DMS79 (cell line): ENCODE measurements around the gene DUT.
A peak's percentile ranks its signal among the peaks of the same experiment; 100 is the strongest.
"Not testable (repeated sequence)": the region's sequence is repeated elsewhere in the genome, so short reads cannot be mapped to it uniquely, and the experiment has no call there.

Source experiments
- DNase-seq: peaks from one replicate; lab custom pipeline; 2025; lab: John Stamatoyannopoulos, UW

DUT gene

DNA sequence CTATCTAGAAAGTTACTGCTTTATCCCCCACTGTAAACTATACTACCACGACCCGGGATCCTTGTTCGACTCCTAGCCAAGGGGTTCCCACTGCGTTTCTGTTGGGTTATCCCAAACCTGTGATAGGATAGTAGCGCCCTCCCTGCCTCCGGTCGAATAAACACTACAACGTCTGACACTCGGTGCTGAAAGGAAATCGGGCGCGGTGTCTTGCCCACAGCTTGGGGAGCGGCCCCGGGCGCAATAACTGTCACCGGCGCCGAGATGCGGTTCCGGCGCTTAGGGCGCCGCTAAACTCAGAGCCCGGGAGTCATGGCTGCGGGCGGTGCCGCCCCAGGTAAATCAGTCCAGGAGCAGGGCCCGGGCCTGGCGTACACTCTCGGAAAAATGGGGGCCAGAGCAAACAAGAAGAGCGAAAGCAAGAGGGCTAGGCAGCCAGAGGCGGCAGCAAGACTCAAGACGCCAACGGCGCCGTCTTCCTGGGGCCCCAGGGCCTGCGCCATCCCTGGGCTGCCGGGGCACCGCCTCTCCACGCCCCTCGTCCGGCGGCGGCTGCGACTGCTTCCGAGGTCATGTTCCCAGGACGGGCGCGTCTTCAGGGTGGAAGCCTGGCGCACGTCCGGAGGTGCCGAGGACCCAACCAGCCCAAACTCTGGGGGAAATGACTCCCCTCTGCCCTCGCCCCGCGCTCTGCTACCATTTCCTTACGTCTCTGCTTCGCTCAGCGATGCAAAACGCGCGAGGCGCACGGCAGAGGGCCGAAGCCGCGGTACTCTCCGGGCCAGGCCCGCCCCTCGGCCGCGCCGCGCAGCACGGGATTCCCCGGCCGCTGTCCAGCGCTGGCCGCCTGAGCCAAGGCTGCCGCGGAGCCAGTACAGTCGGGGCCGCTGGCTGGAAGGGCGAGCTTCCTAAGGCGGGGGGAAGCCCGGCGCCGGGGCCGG, at the start of gene DUT:
Gene DUT, plus strand, starts transcription at position 575 of the 941 bp plus-strand sequence. Its CDS starts 87 bp downstream, at position 662.
- peak; percentile 23 for DNase-seq

GRCh38 chr15:48281674-48282073, 49.6 kb upstream of the DUT start:
- DNase-seq, result no peak

DNA sequence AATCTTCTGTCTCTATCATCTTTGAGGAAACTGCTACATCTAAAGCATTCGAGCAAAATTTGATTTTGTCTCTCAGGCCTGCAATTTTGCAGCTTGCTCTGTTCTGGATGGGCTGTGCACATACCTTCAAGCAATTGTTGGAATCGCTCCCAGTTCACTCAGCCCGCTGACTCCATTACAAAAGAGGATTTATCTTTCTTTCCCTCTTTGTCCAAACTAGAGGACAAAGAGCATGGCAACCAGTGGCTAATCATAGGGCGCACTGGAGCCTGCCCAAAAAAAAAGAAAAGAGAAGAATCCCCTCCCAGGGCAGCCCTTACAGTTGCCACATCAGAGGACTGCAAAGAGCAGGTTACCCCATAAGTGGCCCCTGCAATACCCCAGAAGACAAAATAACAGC, 49.0 kb upstream of the DUT start:
- DNase-seq, result no peak

DNA sequence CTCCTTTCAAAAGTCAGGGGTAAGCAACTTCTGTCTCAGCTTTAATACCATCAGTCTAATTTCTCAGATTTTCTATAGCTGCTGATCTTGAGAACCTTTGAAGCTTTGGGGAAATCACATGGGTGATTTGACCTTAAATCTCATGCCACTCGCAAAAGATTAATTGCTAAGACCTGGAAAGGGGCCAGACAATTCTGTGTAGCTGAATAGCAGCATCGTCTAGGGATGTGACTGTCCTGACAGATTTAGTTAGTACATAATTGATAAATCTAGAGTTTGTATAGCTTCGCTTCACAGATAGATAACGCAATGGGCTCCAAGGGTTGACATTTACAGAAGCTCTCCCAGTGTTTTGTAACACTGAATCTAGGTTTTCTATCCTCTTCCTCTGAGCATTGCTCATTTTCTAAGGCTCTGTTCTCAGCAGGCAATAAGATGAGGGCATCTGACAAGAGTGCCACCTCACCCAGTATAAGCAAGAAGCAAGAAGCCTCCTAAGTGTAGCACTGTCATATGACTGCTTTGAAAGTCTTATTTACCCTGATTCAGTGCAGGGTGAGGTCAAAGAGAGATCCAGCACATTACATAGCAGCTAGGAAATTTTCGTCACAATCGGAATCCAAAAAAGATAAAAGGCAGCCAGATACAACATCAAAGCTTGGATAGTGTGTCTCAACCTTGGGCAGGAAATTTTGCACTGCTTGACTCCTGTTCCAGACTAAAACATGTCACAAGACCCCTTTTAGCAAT, 47.7 kb upstream of the DUT start:
- DNase-seq, result no peak

DNA sequence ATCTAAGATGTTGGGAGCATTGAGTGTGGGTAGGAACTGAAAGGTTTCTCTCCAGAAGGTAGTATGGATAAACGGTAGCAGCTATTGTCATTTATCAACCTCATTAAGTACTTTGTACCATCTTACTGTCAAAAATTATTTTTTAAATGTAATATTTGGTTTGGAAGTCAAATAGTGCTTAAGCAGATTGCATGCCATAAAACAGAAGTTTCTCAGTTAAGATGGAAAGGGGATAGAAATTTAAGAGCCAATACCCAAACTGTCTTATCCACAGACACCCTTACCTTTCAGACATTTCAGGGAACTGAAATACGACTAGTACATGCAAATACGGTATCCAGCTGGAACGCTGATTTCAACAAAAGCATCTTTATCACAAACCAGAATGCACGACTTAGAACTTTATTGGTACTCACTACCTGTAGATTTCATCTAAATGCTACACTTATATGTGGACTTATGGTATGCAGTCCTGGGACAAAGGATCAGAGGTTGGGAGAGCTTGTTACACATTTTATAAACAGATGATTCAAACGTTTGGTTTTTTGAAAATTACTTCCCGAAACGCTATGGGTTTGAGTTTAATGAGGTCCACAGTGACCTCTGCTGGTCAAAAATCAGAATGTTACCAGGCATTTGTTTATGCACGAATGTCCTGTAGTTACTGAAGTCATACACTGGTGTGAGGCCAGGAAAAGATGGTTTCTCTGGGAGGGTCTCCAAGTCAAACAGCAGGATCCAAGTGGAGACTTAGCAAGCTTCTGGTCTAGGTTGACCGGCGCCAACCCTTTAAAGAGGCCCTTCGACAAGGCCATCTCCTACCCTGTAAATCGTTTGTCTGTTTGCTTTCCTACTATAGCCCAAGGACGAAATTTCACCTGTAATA, 45.7 kb upstream of the DUT start:
- no peak for DNase-seq

DNA sequence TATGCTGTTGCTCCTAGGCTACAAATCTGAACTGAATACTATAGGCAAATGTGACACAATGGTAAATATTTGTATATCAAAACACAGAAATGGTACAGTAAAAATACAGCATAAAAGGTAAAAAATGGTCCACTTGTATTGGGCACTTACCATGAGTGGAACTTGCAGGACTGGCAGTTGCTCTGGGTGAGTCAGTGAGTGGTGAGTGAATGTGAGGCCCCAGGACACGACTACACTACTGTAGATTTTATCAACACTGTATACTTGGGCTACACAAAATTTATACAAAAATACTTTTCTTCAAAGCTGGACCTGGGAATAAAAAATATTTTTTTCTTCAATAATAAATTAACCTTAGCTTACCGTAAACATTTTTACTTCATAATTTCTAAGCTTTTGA, 41.6 kb upstream of the DUT start:
- no peak for DNase-seq

DNA sequence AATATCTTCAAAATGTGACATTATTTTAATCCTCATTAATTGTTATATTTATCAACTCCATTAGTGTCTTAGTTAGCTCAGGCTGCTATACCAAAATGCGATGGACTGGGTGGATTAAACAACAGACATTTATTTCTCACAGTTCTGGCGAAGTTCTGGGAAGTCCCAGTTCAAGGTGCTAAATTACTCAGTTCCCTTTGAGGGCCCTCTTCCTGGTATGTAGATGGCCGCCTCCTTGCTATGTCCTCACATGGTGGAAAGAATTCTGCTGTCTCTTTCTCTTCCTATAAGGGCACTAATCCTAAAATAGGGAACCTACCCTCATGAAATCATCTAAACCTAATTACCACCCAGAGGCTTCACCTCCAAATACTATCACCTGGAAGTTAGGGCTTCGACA, 38.8 kb upstream of the DUT start:
- no peak for DNase-seq

DNA sequence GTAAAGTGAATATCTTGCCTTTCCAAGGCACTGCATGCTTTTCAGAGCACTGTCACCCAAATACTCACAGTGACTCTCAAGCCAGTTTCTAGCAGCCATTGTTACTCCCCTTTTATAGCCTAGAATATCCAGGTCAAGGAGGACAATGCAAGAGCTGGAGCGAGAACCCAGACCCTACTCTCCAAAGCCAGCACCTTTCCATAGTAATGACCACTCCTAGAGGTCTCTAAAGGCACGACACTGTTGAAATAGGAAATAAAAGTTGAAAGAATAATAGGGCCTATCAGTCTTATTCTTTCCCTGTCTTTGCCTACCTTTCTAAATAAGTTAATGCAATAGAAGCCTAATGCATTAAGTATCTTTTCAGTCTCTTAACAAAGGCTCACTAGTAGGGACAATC, 33.6 kb upstream of the DUT start:
- DNase-seq, result no peak

DNA sequence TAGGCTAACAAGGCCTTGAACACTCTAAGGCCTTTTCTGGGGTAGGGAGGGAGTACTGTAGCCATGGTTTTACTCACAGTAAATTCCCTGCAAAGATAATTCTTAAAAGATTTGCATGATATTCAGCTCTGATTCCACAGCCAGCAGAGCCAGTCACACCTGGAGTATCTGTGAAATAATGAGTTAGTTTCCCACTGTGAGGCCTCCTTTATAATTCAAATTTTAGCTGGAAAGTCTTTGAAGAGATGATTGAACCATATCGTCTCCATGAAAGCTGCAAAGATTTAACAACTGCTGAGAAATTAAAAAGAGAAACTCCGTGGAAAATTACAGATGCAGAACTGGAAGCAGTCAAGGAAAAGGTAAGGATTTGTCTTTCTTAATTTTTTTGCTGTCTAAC, 32.3 kb upstream of the DUT start:
- DNase-seq, result no peak

GRCh38 chr15:48300038-48300437, 31.2 kb upstream of the DUT start:
- DNase-seq, result no peak

- no peak for DNase-seq
Observed at GRCh38 chr15:48304398-48304797, 26.8 kb upstream of the DUT start.

DNA sequence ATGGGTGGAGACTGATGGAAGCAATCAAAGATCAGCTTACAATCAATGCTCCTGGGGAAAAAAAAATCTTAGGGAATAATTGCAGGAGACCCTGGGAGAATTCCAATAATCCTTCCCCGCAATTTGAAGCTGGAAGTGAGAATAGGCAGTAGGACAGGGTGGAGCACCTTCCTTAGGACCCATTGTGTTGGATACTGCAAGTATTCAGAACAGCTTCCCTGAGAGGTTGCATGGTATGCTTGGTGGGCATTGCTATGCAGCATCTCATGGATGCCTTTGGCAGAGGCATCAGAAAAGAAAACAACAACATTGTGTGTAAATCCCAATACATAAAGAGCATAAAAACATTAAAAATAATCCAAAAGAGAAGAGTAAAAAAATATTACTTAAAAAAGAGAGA, 24.6 kb upstream of the DUT start:
- DNase-seq, result no peak

DNA sequence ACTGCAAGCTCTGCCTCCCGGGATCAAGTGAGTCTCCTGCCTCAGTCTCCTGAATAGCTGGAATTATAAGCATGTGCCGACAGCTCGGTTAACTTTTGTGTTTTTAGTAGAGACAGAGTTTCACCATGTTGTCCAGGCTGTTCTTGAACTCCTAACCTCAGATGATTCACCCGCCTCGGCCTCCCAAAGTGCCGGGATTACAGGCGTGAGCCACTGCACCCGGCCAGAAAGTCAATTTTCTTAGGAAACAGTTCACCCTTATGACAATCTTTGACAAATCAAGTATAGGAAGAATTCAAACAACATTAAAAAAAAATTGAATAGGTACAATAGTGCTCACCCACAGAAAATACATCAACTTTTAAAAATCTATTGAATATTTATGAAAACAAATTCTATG, 23.6 kb upstream of the DUT start:
- no peak for DNase-seq

- no peak for DNase-seq
Observed at GRCh38 chr15:48309740-48310139, 21.5 kb upstream of the DUT start.

GRCh38 chr15:48313216-48313615, 18.0 kb upstream of the DUT start:
- no peak for DNase-seq

DNA sequence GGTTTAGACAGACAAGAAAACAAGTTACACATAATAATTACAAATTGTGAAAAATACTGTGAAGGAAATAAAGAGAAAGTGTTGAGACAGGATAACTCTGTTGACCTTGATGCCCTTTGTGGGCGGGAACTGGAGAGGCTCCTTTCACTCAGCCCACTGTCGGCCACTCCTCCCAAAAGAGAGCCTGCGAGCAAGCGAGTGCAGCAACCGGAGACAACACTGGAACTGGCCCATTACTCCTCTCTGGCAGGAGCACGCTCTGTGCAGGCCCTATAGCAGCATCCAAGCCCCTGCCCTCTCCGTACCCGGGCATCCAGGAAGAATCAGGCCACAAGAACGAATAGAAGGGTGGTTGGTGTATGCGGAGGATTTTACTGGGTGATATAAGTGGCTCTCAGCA, 16.2 kb upstream of the DUT start:
- no peak for DNase-seq

GRCh38 chr15:48317221-48317620, 14.0 kb upstream of the DUT start:
- DNase-seq, result no peak

DNA sequence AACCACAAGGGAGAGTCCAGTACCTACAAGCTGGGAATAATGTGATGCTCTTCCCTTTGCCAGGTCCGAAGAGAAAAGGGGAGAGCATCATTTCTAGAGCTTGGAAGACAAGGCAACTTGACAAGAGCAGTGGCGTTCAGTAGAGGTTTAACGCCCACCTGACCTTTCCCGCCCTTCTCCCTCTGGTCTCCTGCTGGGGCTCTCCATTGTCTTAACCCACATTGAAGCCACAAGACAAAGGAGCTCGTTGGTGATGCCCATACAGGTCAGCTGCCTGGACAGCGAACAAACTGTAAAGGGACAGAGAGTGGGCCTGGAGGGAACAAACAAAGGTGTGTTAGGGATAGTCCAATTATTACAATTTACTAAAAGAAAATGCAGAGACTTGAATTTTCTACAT, 13.1 kb upstream of the DUT start:
- no peak for DNase-seq

DNA sequence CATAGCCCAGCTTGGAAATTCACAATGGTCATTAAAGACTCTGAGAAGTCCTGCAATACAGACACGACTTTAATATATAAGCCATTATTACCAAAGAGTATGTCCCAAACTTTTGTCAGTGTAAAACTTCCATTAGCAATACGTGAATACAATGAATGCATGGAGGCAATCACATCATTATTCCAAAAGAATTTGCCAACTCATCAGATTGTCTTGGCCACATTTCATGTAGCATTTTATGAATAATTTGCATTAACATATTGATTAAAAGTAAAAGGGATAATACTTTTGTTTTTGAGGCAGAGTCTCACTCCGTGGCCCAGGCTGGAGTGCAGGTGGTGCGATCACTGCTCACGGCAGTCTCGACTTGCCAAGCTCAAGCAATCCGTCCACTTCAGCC, 7.9 kb upstream of the DUT start:
- no peak for DNase-seq

DNA sequence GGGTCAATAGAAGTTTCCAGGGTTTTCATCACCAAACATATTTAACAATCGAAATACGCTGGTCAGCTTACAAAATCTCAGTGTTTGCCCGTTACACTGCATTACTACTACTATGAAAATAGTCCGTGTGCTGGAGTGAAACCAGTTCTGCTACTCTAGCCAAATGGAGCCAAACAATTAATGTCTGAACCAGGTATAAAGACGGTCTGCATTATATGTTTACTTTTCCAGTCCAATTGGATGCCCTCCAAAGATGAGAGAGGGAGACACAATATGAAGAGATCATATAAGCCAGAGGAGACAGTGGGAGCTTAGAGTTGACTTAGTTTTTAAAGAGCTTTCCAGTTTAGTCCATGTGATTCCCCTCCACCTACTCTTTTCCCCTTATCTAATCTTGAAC, 6.3 kb upstream of the DUT start:
- peak; percentile 0 for DNase-seq

- DNase-seq, result no peak
Observed at GRCh38 chr15:48325400-48325799, 5.8 kb upstream of the DUT start.

DNA sequence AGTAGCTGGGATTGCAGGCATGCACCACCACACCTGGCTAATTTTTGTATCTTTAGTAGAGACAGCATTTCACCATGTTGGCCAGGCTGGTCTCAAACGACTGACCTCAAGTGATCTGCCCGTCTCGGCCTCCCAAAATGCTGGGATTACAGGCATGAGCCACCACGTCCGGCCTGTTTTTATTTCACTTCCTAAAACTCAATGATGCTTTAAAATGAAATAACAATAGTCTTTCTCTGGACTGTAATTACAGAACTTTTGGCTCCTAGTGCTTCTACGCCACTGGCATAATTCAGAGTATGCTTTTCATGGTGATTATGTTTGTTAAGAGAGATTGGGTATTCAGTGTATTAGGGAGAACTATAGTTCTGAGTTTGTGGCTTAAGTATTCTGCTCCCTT, 5.0 kb upstream of the DUT start:
- not testable (repeated sequence) for DNase-seq
